ENCODE results near the gene CLSTN3. TPM values are rescaled to one million over a fixed set of nuclear protein-coding genes. Genes with fewer than 3 reads are reported as not detected.

CLSTN3 gene
- total RNA-seq, 2 experiments from 2014 or later, result 76.8 to 83.9 TPM

DNA sequence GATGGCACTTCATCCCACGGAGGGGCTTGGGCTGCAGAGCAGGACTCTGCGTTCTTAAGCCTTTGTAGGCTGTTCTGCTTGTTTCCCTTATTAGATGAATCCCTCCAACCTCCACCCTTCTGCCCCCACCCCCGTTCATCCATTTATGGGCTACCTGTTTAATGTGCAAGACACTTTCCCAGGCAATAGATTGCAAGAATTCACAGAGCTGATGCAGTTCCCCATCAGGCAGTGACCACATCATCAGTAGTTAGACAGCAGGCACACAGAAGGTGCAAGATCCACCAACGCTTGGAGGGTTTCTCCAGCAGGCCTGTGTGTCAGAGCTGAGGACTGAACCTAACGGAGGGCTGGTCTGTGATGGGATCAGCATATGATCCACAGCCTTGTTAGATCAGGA is 36.7 kb upstream of the CLSTN3 start:
- ATAC-seq (no peak), DNase-seq (no peak)
- Mint-ChIP-seq H3K27ac (no peak overlapping the region), H3K36me3 (ENCODE audit: low read depth) (peaks cover 7% of the 10 kb centered on the region), H3K4me1 (ENCODE audit: low read depth) (peaks cover 12% of the 10 kb centered on the region), H3K27me3 (ENCODE audit: low read depth) (peaks cover 5% of the 10 kb centered on the region), H3K9me3 (ENCODE audit: insufficient read depth) (no peaks in the 10 kb centered on the region), H3K4me3 (no peak overlapping the region)
- CTCF ChIA-PET, result interaction anchor here (0.9 to 1.4 kb wide), 4 partner anchors 14 to 118 kb away, joined by 3 to 6 read pairs (median 4); partner anchors contain the start of gene LPCAT3
- POLR2A ChIA-PET, result interaction anchor here (1.1 to 2.2 kb wide), 2 partner anchors 9 to 149 kb away, joined by 3 to 12 read pairs; partner anchors contain the start of genes C12orf57 and RNU7-1

DNA sequence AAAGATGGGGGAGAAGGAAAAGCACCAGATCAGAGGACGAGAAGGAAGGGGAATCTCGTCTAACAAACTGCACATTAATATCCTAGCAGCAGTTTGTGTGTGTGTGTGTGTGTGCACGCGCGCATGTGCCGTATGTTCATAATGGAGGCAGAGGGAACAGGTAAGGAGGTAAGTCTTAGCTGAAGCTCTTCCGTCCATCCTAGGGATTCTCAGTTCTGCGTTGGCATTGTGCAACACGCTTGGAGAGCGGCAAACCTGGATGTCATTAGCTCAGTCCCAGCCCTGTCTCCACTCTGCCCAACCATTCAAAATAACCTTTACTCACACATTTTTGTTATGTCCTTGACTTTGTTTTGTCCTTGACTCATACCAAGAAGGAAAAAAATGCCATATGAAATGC is 36.3 kb upstream of the CLSTN3 start:
- ChIA-PET CTCF (interaction anchor here (0.7 to 1.4 kb wide), 3 partner anchors 19 to 76 kb away, joined by 3 to 4 read pairs (median 4); partner anchors contain the start of gene LPCAT3), POLR2A (interaction anchor here (0.6 to 2.2 kb wide), 4 partner anchors 9 to 150 kb away, joined by 3 to 12 read pairs (median 4); partner anchors contain the start of genes C12orf57, C1RL and RNU7-1)
- no peak overlapping the region for H3K27ac Mint-ChIP-seq
- H3K4me3 Mint-ChIP-seq, result no peak overlapping the region
- DNase-seq, result no peak
- H3K9me3 Mint-ChIP-seq (ENCODE audit: insufficient read depth), result no peaks in the 10 kb centered on the region
- H3K36me3 Mint-ChIP-seq (ENCODE audit: low read depth), result peaks cover 9% of the 10 kb centered on the region
- peaks cover 12% of the 10 kb centered on the region for H3K4me1 Mint-ChIP-seq (ENCODE audit: low read depth)
- peaks cover 5% of the 10 kb centered on the region for H3K27me3 Mint-ChIP-seq (ENCODE audit: low read depth)
- no peak for ATAC-seq

DNA sequence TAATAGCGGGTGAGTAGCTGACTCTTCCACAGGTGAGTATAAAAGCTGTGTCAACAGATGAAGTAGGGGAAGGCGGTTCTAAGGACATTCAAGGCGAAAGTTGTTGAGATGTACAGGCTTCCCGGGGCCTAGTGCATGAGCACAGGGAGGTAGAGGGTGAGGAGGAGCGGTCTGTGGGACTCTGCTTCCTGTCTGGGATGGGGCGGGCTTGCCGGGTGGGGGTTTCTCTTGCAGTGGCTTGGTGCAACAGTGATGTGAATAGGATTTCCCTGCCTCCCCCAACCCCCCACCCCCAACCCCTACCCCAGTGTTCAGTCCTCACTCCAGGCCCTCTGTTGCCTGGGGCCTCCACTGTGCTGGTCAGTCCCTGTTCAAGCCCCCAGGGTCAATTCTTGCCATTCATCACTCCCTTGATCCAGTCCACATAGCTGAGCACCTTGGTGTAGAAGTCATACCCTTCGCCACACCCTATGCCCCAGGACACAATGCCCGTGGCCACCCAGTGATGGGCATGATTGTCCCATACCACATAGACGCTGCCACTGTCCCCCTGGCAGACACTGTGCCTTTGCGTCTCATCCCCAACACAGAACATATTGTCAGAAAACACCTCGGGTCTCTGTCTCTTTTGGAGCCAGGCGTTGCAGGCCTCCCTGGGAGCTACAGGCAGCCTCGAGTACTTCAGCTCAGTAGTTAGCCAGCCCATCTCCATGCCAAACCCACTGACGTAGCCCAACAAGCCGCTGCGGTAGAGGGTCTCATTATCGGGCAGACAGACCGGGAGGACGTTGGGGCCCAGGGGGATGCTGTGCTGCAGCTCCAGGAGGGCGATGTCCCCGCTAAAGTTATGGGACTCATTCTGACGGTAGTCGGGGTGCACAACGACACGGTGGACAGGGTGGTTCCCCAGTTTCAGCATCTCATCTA is 33.9 kb upstream of the CLSTN3 start:
- Mint-ChIP-seq H3K36me3 (ENCODE audit: low read depth) (peaks cover 13% of the 10 kb centered on the region), H3K4me3 (no peak overlapping the region), H3K9me3 (ENCODE audit: insufficient read depth) (no peaks in the 10 kb centered on the region), H3K27me3 (ENCODE audit: low read depth) (peaks cover 5% of the 10 kb centered on the region), H3K4me1 (ENCODE audit: low read depth) (peaks cover 12% of the 10 kb centered on the region), H3K27ac (peak overlapping the region; percentile 57)
- ATAC-seq (no peak), DNase-seq (no peak)
- ChIA-PET POLR2A (interaction anchor here (0.6 to 1.1 kb wide), 3 partner anchors 11 to 142 kb away, joined by 3 to 4 read pairs (median 4); no protein-coding TSS in a partner anchor), CTCF (interaction anchor here (1.0 to 2.2 kb wide), 4 partner anchors 8 to 16 kb away, joined by 3 to 13 read pairs (median 7); partner anchors contain the start of gene C1RL)

DNA sequence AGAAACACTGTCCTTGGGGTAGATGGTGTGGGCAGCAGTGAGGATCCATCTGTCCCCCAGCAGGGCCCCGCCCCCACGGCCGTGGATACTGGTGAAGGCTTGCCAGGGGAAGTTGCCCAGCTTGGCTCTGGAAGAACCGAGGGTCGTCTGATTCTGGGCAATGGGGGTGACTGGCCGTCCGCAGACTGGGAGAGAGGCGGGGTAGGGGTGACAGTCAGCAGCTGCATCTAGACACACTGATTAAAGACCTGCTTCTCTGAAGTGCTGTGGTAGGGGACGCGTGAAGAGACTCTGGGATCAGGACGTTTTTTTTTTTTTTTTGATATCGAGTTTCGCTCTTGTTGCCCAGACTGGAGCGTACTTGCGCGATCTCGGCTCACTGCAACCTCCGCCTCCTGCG is 33.2 kb upstream of the CLSTN3 start:
- Mint-ChIP-seq H3K4me1 (ENCODE audit: low read depth) (peaks cover 11% of the 10 kb centered on the region), H3K27me3 (ENCODE audit: low read depth) (peaks cover 5% of the 10 kb centered on the region), H3K9me3 (ENCODE audit: insufficient read depth) (no peaks in the 10 kb centered on the region), H3K4me3 (no peak overlapping the region), H3K36me3 (ENCODE audit: low read depth) (peaks cover 16% of the 10 kb centered on the region), H3K27ac (no peak overlapping the region)
- ChIA-PET POLR2A (interaction anchor here (1.1 kb wide), 1 partner anchor 11 kb away, joined by 4 read pairs; no protein-coding TSS in a partner anchor), CTCF (interaction anchor here (1.7 to 2.0 kb wide), 2 partner anchors 11 to 12 kb away, joined by 8 to 13 read pairs; partner anchors contain the start of gene C1RL)
- DNase-seq, result no peak
- no peak for ATAC-seq

DNA sequence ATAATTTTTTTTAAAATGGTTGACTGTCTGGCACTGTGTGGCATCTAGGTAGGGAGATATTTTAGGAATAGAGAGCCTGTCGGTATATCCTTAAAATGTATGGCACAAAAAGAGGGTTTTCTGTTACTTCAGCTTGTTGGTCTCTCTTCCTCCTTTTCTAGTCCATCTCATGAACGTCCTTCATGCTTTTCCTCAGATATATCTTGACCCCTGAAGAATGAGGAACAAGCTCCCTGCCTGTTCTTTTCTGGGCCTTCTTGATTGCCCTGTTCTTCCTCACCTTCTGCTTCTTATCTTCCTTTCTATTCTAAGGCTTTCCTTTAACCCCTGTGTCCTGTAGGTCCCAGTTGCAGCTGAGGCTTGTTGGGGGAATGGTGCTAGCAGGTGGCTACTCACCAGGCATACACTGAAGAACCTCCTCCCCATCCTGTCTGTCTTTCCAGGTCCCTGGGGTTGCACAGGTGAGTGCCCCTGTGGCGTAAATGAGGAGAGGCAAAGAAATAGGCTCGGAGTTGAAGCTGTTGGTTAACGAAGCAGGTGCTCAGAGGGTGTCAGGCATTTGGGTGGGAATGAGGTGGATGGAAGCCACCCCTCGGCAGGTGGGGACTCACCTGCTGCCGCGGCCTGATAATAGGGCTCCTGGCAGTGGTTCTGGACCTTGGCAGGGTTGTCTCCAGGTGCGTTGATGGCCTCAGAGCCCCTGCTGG is 30.7 kb upstream of the CLSTN3 start:
- Mint-ChIP-seq H3K9me3 (ENCODE audit: insufficient read depth) (no peaks in the 10 kb centered on the region), H3K4me1 (ENCODE audit: low read depth) (peaks cover 19% of the 10 kb centered on the region), H3K27ac (no peak overlapping the region), H3K27me3 (ENCODE audit: low read depth) (no peaks in the 10 kb centered on the region), H3K36me3 (ENCODE audit: low read depth) (peaks cover 32% of the 10 kb centered on the region), H3K4me3 (no peak overlapping the region)
- ChIA-PET POLR2A (interaction anchor here (1.0 kb wide), 1 partner anchor 8 kb away, joined by 3 read pairs; no protein-coding TSS in a partner anchor), CTCF (interaction anchor here (1.4 to 1.5 kb wide), 2 partner anchors 13 to 81 kb away, joined by 3 read pairs; partner anchors contain the start of gene LPCAT3)
- ATAC-seq (no peak), DNase-seq (no peak)

DNA sequence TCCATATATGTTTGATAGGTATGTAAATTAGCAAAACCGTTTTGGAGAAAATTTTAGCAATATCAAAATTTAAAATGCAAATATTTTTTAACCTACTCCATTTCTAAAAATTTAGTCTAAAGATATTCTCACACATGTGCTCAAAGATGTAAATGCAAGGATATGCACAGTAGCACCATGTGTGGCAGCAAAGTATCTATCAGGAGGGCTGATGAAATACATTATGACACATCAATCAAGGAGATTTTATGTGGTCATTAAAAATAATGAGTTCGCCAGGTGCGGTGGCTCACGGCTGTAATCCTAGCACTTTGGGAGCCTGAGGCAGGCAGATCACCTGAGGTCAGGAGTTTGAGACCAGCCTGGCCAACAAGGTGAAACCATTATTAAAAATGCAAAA is 29.9 kb upstream of the CLSTN3 start:
- ChIA-PET CTCF (interaction anchor here (1.4 kb wide), 1 partner anchor 82 kb away, joined by 3 read pairs; the partner anchor contains the start of gene LPCAT3), POLR2A (no interaction called here)
- peaks cover under 1% of the 10 kb centered on the region for H3K9me3 Mint-ChIP-seq (ENCODE audit: insufficient read depth)
- H3K4me3 Mint-ChIP-seq, result no peak overlapping the region
- H3K27me3 Mint-ChIP-seq (ENCODE audit: low read depth), result no peaks in the 10 kb centered on the region
- peaks cover 19% of the 10 kb centered on the region for H3K4me1 Mint-ChIP-seq (ENCODE audit: low read depth)
- H3K27ac Mint-ChIP-seq, result no peak overlapping the region
- peaks cover 38% of the 10 kb centered on the region for H3K36me3 Mint-ChIP-seq (ENCODE audit: low read depth)
- DNase-seq, result no peak
- no peak for ATAC-seq

DNA sequence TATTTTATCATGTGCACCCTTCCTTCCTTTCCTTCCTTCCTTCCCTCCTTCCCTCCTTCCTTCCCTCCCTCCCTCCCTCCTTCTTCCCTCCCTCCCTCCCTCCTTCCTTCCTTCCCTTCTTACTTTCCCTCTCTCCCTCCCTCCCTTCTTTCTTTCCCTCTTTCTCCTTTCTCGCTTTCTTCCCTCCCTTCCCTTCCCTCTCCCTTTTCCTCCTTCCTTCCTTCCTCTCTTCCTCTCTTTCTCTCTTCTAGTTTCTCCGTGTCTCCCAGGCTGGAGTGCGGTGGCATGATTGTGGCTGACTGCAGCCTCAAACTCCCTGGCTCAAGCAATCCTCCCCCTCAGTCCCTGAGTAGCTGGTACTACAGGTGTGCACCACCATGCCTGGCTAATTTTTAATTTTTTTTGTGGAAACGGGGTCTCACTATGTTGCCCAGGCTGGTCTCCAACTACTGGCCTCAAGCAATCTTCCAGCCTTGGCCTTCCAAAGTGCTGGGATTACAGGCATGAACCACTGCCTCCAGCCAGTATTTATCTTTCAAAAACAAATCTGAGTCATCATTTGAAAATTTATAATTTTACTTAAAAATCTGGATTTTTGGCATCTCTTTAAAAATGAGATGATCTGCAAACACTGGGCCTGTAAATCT is 29.0 kb upstream of the CLSTN3 start:
- ChIA-PET POLR2A (no interaction called here), CTCF (interaction anchor here (1.4 kb wide), 1 partner anchor 83 kb away, joined by 3 read pairs; the partner anchor contains the start of gene LPCAT3)
- Mint-ChIP-seq H3K27ac (no peak overlapping the region), H3K4me3 (no peak overlapping the region), H3K36me3 (ENCODE audit: low read depth) (peaks cover 46% of the 10 kb centered on the region), H3K9me3 (ENCODE audit: insufficient read depth) (peaks cover 10% of the 10 kb centered on the region), H3K27me3 (ENCODE audit: low read depth) (no peaks in the 10 kb centered on the region), H3K4me1 (ENCODE audit: low read depth) (peaks cover 25% of the 10 kb centered on the region)
- no peak for DNase-seq
- ATAC-seq, result no peak

DNA sequence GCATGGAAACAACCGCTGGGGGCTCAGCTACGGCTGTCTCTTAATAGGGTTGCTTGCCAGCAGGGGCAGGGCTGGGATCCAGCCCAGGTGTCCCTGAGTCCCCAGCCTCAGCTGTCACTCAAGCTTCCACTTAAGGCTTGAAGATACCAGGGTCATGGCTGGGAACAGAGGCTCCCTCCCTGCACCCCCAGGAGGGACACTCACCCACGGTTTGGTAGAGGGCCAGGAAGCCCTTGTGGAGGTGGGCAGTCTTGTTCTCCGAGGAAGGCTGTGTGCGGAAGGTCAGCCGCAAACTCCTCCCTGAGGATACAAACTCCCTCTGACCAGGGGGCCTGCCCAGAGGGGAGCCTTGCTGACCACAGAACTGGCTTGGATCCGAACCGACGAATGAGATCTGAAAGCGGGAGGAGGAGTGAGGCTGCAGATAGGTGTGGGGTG is 28.5 kb upstream of the CLSTN3 start:
- H3K36me3 Mint-ChIP-seq (ENCODE audit: low read depth), result peaks cover 51% of the 10 kb centered on the region
- POLR2A ChIA-PET, result no interaction called here
- H3K27ac Mint-ChIP-seq, result no peak overlapping the region

DNA sequence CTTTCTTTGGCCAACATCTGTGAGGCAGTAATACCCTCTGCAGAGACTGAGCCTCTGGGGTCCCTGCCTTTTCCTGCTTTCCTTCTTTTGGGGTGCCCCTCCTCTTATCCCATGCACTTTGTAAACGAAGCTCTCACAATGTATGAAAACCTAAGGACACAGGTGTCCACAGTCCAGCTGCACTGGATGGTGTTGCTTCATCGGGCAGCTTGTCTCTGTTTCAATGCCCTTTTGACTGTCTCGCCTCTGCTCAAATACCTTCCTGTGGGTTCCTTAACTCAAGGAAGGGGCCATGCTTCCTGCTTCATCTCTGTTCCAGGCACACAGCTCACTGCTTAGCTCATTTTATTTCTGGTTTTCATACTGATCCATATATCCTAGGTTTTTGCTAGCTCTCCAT is 27.6 kb upstream of the CLSTN3 start:
- peak overlapping the region; percentile 21 for H3K27ac Mint-ChIP-seq
- POLR2A ChIA-PET, result interaction anchor here (0.9 kb wide), 1 partner anchor 9 kb away, joined by 3 read pairs; no protein-coding TSS in a partner anchor
- H3K9me3 Mint-ChIP-seq (ENCODE audit: insufficient read depth), result peaks cover 18% of the 10 kb centered on the region
- no peaks in the 10 kb centered on the region for H3K27me3 Mint-ChIP-seq (ENCODE audit: low read depth)
- no peak overlapping the region for H3K4me3 Mint-ChIP-seq
- H3K36me3 Mint-ChIP-seq (ENCODE audit: low read depth), result peaks cover 56% of the 10 kb centered on the region
- ATAC-seq (no peak), DNase-seq (no peak)
- CTCF ChIA-PET, result interaction anchor here (0.7 to 1.9 kb wide), 3 partner anchors 11 to 158 kb away, joined by 3 to 11 read pairs (median 3); no protein-coding TSS in a partner anchor
- H3K4me1 Mint-ChIP-seq (ENCODE audit: low read depth), result peaks cover 33% of the 10 kb centered on the region

More for the DNA sequence above, 28.5 kb upstream of the CLSTN3 start:
- DNase-seq (no peak), ATAC-seq (no peak)
- Mint-ChIP-seq H3K4me3 (no peak overlapping the region), H3K9me3 (ENCODE audit: insufficient read depth) (peaks cover 15% of the 10 kb centered on the region), H3K27me3 (ENCODE audit: low read depth) (no peaks in the 10 kb centered on the region), H3K4me1 (ENCODE audit: low read depth) (peaks cover 29% of the 10 kb centered on the region)
- CTCF ChIA-PET, result interaction anchor here (1.2 to 1.9 kb wide), 2 partner anchors 11 to 157 kb away, joined by 3 to 11 read pairs; no protein-coding TSS in a partner anchor

DNA sequence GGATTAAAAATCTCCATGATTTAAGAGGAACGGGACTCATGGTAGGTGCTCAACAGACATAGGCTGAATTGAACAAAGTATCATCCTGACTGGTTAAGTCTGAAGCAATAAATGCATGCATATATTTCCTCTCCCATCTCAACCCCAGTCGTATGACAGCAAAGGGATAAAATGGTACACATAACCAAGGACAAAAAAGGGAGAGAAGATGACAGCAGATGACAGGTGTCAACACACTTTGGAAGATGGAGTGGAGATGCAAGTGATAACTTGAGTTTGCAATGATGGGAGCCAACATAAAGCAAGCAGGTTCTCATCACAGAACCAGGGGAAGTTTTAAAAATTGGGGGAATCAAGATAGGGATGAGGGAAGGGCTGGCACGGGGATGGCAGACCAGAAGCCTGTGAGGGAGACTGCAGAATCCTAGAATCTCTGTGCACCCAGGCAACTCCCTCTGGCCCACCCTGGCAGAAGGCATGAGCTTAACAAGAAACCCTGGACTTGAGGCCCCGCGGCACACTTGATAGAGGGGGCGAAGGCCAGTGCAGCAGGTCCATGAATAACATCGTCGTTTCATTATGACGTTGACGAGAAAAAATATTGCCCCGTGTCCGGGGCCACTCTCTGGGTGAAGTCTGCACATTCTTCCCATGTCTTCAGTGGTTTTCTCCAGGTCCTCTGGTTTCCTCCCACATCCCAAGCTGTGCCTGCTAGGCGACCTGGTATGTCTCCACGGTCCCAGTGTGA is 26.2 kb upstream of the CLSTN3 start:
- DNase-seq (no peak), ATAC-seq (no peak)
- H3K36me3 Mint-ChIP-seq (ENCODE audit: low read depth), result peaks cover 52% of the 10 kb centered on the region
- peaks cover 39% of the 10 kb centered on the region for H3K4me1 Mint-ChIP-seq (ENCODE audit: low read depth)
- H3K4me3 Mint-ChIP-seq, result no peak overlapping the region
- ChIA-PET POLR2A (interaction anchor here (1.1 kb wide), 1 partner anchor 160 kb away, joined by 6 read pairs; the partner anchor contains the start of genes C12orf57 and RNU7-1), CTCF (interaction anchor here (0.8 to 1.3 kb wide), 4 partner anchors 8 to 1004 kb away, joined by 3 to 4 read pairs (median 3); no protein-coding TSS in a partner anchor)
- no peaks in the 10 kb centered on the region for H3K27me3 Mint-ChIP-seq (ENCODE audit: low read depth)
- no peak overlapping the region for H3K27ac Mint-ChIP-seq
- peaks cover 18% of the 10 kb centered on the region for H3K9me3 Mint-ChIP-seq (ENCODE audit: insufficient read depth)

Measured in activated CD8-positive, alpha-beta T cell treated with anti-CD3 and anti-CD28 coated beads, Interleukin-2, amount 10 ng/mL, durations not matched to agents 7 days and 5 days (primary cell).